ENCODE data around the gene GPR150. TPM values are rescaled to one million over a fixed set of nuclear protein-coding genes. Genes with fewer than 3 reads are reported as not detected.

The GPR150 gene
- total RNA-seq, 1 experiment from 2014 or later, result 0.34 TPM

GRCh38 chr5:95600557-95600956 is 19.3 kb upstream of the GPR150 start:
- Histone ChIP-seq H3K4me1 (ENCODE audit: low read length) (peaks cover 4% of the 10 kb centered on the region; the same call in 1 of the 2 replicates), H3K36me3 (ENCODE audit: insufficient read depth, low read length) (0 out of 2 replicates have a peak, but pooled peaks cover 5% of the 10 kb centered on the region), H3K79me2 (ENCODE audit: low read length) (no peaks in the 10 kb centered on the region), H2AFZ (ENCODE audit: low read length) (no peak overlapping the region), H4K20me1 (ENCODE audit: insufficient read depth, low read depth, low read length) (no peaks in the 10 kb centered on the region), H3K9me3 (ENCODE audit: low read length) (no peaks in the 10 kb centered on the region), H3K4me3 (ENCODE audit: low read length) (no peak overlapping the region), H3K9ac (ENCODE audit: low read length) (no peak overlapping the region), H3K9me2 (replicated peaks; ENCODE audit: insufficient read depth, low read length) (no peaks in the 10 kb centered on the region), H3K27me3 (ENCODE audit: low read length) (no peaks in the 10 kb centered on the region), H3K27ac (ENCODE audit: low read length) (no peak overlapping the region), H3K4me2 (ENCODE audit: low read depth, low read length, poor library complexity, severe bottlenecking) (no peak overlapping the region)
- no peak for DNase-seq

GRCh38 chr5:95605786-95606185 is 14.1 kb upstream of the GPR150 start:
- peaks cover 4% of the 10 kb centered on the region; the same call in 1 of the 2 replicates for H3K4me1 ChIP-seq (ENCODE audit: low read length)
- H3K27me3 ChIP-seq (ENCODE audit: low read length), result no peaks in the 10 kb centered on the region
- H3K36me3 ChIP-seq (ENCODE audit: insufficient read depth, low read length), result 0 out of 2 replicates have a peak, but pooled peaks cover 2% of the 10 kb centered on the region
- H3K27ac ChIP-seq (ENCODE audit: low read length), result no peak overlapping the region
- H2AFZ ChIP-seq (ENCODE audit: low read length), result no peak overlapping the region
- no peaks in the 10 kb centered on the region for H3K9me3 ChIP-seq (ENCODE audit: low read length)
- no peaks in the 10 kb centered on the region for H3K9me2 ChIP-seq (replicated peaks; ENCODE audit: insufficient read depth, low read length)
- no peak overlapping the region for H3K4me3 ChIP-seq (ENCODE audit: low read length)
- H4K20me1 ChIP-seq (ENCODE audit: insufficient read depth, low read depth, low read length), result no peaks in the 10 kb centered on the region
- H3K9ac ChIP-seq (ENCODE audit: low read length), result no peak overlapping the region
- no peak for DNase-seq
- H3K79me2 ChIP-seq (ENCODE audit: low read length), result no peaks in the 10 kb centered on the region
- H3K4me2 ChIP-seq (ENCODE audit: low read depth, low read length, poor library complexity, severe bottlenecking), result no peak overlapping the region

DNA sequence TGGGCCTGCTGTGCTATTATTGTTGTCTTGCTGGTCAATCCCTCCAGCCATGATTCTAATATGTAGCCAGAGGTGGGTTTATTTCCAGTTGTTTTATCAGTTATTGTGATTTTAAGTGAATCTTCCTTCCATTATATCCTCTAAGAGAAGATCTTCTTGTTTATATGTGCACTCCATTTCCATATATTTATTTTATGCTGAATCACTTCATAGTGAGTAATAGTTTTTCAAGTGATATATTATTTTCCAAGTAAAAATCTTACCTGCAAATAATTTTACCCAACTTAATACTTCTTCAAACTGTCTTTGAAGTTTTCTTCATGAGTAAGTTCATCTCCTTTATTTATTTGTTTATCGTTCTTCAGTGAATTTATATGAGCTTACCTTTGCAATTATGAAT is 13.5 kb upstream of the GPR150 start:
- Histone ChIP-seq H3K9me3 (ENCODE audit: low read length) (no peaks in the 10 kb centered on the region), H3K4me3 (ENCODE audit: low read length) (no peak overlapping the region), H3K79me2 (ENCODE audit: low read length) (no peaks in the 10 kb centered on the region), H3K27ac (ENCODE audit: low read length) (no peak overlapping the region), H4K20me1 (ENCODE audit: insufficient read depth, low read depth, low read length) (no peaks in the 10 kb centered on the region), H3K9ac (ENCODE audit: low read length) (no peak overlapping the region), H3K9me2 (replicated peaks; ENCODE audit: insufficient read depth, low read length) (no peaks in the 10 kb centered on the region), H3K4me1 (ENCODE audit: low read length) (peaks cover 4% of the 10 kb centered on the region; the same call in 1 of the 2 replicates), H2AFZ (ENCODE audit: low read length) (no peak overlapping the region), H3K4me2 (ENCODE audit: low read depth, low read length, poor library complexity, severe bottlenecking) (no peak overlapping the region), H3K36me3 (ENCODE audit: insufficient read depth, low read length) (no peaks in the 10 kb centered on the region), H3K27me3 (ENCODE audit: low read length) (no peaks in the 10 kb centered on the region)
- DNase-seq, result no peak

GRCh38 chr5:95609711-95610110 is 10.2 kb upstream of the GPR150 start:
- H3K36me3 ChIP-seq (ENCODE audit: insufficient read depth, low read length), result no peaks in the 10 kb centered on the region
- no peaks in the 10 kb centered on the region for H3K4me1 ChIP-seq (ENCODE audit: low read length)
- no peak overlapping the region for H3K27ac ChIP-seq (ENCODE audit: low read length)
- no peak for DNase-seq
- no peaks in the 10 kb centered on the region for H4K20me1 ChIP-seq (ENCODE audit: insufficient read depth, low read depth, low read length)
- no peaks in the 10 kb centered on the region for H3K9me2 ChIP-seq (replicated peaks; ENCODE audit: insufficient read depth, low read length)
- H3K27me3 ChIP-seq (ENCODE audit: low read length), result no peaks in the 10 kb centered on the region
- no peak overlapping the region for H3K9ac ChIP-seq (ENCODE audit: low read length)
- H3K79me2 ChIP-seq (ENCODE audit: low read length), result no peaks in the 10 kb centered on the region
- no peak overlapping the region for H3K4me2 ChIP-seq (ENCODE audit: low read depth, low read length, poor library complexity, severe bottlenecking)
- H3K4me3 ChIP-seq (ENCODE audit: low read length), result no peak overlapping the region
- H2AFZ ChIP-seq (ENCODE audit: low read length), result no peak overlapping the region
- H3K9me3 ChIP-seq (ENCODE audit: low read length), result no peaks in the 10 kb centered on the region

DNA sequence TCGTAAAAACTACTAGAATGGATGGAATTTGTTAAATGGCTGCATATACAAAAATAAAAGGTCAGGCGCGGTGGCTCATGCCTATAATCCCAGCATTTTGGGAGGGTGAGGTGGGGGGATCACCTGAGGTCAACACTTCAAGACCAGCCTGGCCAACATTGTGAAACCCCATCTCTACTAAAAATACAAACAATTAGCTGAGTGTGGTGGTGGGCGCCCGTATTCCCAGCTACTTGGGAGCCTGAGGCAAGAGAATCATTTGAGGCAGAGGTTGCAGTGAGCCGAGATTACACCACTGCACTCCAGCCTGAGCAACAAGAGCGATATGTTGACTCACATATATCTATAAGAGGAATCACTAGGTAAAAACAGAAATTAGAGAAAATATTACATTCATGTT is 9.3 kb upstream of the GPR150 start:
- H2AFZ ChIP-seq (ENCODE audit: low read length), result no peak overlapping the region
- no peak overlapping the region for H3K27ac ChIP-seq (ENCODE audit: low read length)
- H3K4me2 ChIP-seq (ENCODE audit: low read depth, low read length, poor library complexity, severe bottlenecking), result no peak overlapping the region
- no peaks in the 10 kb centered on the region for H3K27me3 ChIP-seq (ENCODE audit: low read length)
- no peak overlapping the region for H3K4me3 ChIP-seq (ENCODE audit: low read length)
- H3K4me1 ChIP-seq (ENCODE audit: low read length), result no peaks in the 10 kb centered on the region
- no peaks in the 10 kb centered on the region for H3K9me3 ChIP-seq (ENCODE audit: low read length)
- H3K9me2 ChIP-seq (replicated peaks; ENCODE audit: insufficient read depth, low read length), result no peaks in the 10 kb centered on the region
- H3K36me3 ChIP-seq (ENCODE audit: insufficient read depth, low read length), result no peaks in the 10 kb centered on the region
- no peaks in the 10 kb centered on the region for H3K79me2 ChIP-seq (ENCODE audit: low read length)
- no peaks in the 10 kb centered on the region for H4K20me1 ChIP-seq (ENCODE audit: insufficient read depth, low read depth, low read length)
- DNase-seq, result no peak
- H3K9ac ChIP-seq (ENCODE audit: low read length), result no peak overlapping the region

- Histone ChIP-seq H4K20me1 (ENCODE audit: insufficient read depth, low read depth, low read length) (no peaks in the 10 kb centered on the region), H3K27me3 (ENCODE audit: low read length) (no peaks in the 10 kb centered on the region)
- DNase-seq, result no peak
These were observed 8.5 kb upstream of the GPR150 start for GRCh38 chr5:95611396-95611795.

DNA sequence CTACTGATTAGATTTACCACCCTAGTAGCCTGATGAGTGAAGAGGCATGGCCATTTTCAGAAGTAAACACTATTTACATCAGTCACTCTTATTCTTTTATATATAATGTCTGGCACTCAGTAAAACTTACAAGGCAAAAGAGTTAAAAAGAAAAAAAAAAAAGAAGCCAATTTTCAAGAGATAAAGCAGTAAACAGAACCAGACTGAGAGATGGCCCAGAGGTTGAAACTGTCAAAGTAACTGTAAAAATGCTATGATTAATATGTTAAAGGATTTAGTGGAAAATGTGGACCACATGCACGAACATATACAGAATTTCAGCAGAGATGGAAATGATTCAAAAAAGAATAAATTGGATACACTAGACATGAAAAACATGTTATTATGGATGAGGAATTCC is 6.4 kb upstream of the GPR150 start:
- H3K9me3 ChIP-seq (ENCODE audit: low read length), result no peaks in the 10 kb centered on the region
- no peak overlapping the region for H3K27ac ChIP-seq (ENCODE audit: low read length)
- no peak overlapping the region for H3K4me3 ChIP-seq (ENCODE audit: low read length)
- H2AFZ ChIP-seq (ENCODE audit: low read length), result no peak overlapping the region
- no peaks in the 10 kb centered on the region for H3K9me2 ChIP-seq (replicated peaks; ENCODE audit: insufficient read depth, low read length)
- no peak overlapping the region for H3K4me2 ChIP-seq (ENCODE audit: low read depth, low read length, poor library complexity, severe bottlenecking)
- H3K79me2 ChIP-seq (ENCODE audit: low read length), result no peaks in the 10 kb centered on the region
- no peak overlapping the region for H3K9ac ChIP-seq (ENCODE audit: low read length)
- no peaks in the 10 kb centered on the region for H3K27me3 ChIP-seq (ENCODE audit: low read length)
- no peak for DNase-seq
- no peaks in the 10 kb centered on the region for H3K36me3 ChIP-seq (ENCODE audit: insufficient read depth, low read length)
- no peaks in the 10 kb centered on the region for H4K20me1 ChIP-seq (ENCODE audit: insufficient read depth, low read depth, low read length)
- no peaks in the 10 kb centered on the region for H3K4me1 ChIP-seq (ENCODE audit: low read length)

More at GRCh38 chr5:95611396-95611795, 8.5 kb upstream of the GPR150 start:
- no peaks in the 10 kb centered on the region for H3K9me2 ChIP-seq (replicated peaks; ENCODE audit: insufficient read depth, low read length)
- H3K9ac ChIP-seq (ENCODE audit: low read length), result no peak overlapping the region
- H3K4me3 ChIP-seq (ENCODE audit: low read length), result no peak overlapping the region
- H3K4me2 ChIP-seq (ENCODE audit: low read depth, low read length, poor library complexity, severe bottlenecking), result no peak overlapping the region
- H3K36me3 ChIP-seq (ENCODE audit: insufficient read depth, low read length), result no peaks in the 10 kb centered on the region
- no peaks in the 10 kb centered on the region for H3K79me2 ChIP-seq (ENCODE audit: low read length)
- no peaks in the 10 kb centered on the region for H3K9me3 ChIP-seq (ENCODE audit: low read length)
- no peak overlapping the region for H2AFZ ChIP-seq (ENCODE audit: low read length)
- H3K4me1 ChIP-seq (ENCODE audit: low read length), result no peaks in the 10 kb centered on the region
- no peak overlapping the region for H3K27ac ChIP-seq (ENCODE audit: low read length)

DNA sequence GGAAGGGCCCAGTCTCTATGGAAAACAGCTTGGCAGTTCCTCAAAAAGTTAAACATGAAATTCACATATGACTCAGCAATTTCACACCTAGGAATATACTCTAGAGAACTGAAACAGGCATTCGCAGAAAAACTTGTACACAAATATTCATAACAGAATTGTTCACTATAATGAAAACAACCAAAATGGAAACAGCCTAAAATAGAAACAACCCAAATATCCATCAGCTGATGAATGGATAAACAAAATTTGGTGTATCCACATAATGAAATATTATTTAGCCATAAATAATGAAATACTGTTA is 4.8 kb upstream of the GPR150 start:
- no peaks in the 10 kb centered on the region for H4K20me1 ChIP-seq (ENCODE audit: insufficient read depth, low read depth, low read length)
- no peaks in the 10 kb centered on the region for H3K36me3 ChIP-seq (ENCODE audit: insufficient read depth, low read length)
- no peak overlapping the region for H2AFZ ChIP-seq (ENCODE audit: low read length)
- H3K79me2 ChIP-seq (ENCODE audit: low read length), result no peaks in the 10 kb centered on the region
- DNase-seq, result no peak
- H3K9ac ChIP-seq (ENCODE audit: low read length), result no peak overlapping the region
- H3K4me1 ChIP-seq (ENCODE audit: low read length), result peaks cover 5% of the 10 kb centered on the region; the same call in 1 of the 2 replicates
- H3K4me3 ChIP-seq (ENCODE audit: low read length), result no peak overlapping the region
- H3K27ac ChIP-seq (ENCODE audit: low read length), result no peak overlapping the region
- no peak overlapping the region for H3K4me2 ChIP-seq (ENCODE audit: low read depth, low read length, poor library complexity, severe bottlenecking)
- no peaks in the 10 kb centered on the region for H3K27me3 ChIP-seq (ENCODE audit: low read length)
- H3K9me2 ChIP-seq (replicated peaks; ENCODE audit: insufficient read depth, low read length), result no peaks in the 10 kb centered on the region
- no peaks in the 10 kb centered on the region for H3K9me3 ChIP-seq (ENCODE audit: low read length)

GRCh38 chr5:95617057-95617456 is 2.8 kb upstream of the GPR150 start:
- no peak overlapping the region for H3K4me2 ChIP-seq (ENCODE audit: low read depth, low read length, poor library complexity, severe bottlenecking)

More at GRCh38 chr5:95617057-95617456, 2.8 kb upstream of the GPR150 start:
- H3K4me3 ChIP-seq (ENCODE audit: low read length), result no peak overlapping the region
- H3K9ac ChIP-seq (ENCODE audit: low read length), result no peak overlapping the region
- no peaks in the 10 kb centered on the region for H3K27me3 ChIP-seq (ENCODE audit: low read length)
- DNase-seq, result no peak
- H4K20me1 ChIP-seq (ENCODE audit: insufficient read depth, low read depth, low read length), result no peaks in the 10 kb centered on the region
- no peak overlapping the region for H2AFZ ChIP-seq (ENCODE audit: low read length)
- no peaks in the 10 kb centered on the region for H3K9me3 ChIP-seq (ENCODE audit: low read length)
- no peaks in the 10 kb centered on the region for H3K79me2 ChIP-seq (ENCODE audit: low read length)
- H3K9me2 ChIP-seq (replicated peaks; ENCODE audit: insufficient read depth, low read length), result no peaks in the 10 kb centered on the region
- H3K27ac ChIP-seq (ENCODE audit: low read length), result no peak overlapping the region
- H3K36me3 ChIP-seq (ENCODE audit: insufficient read depth, low read length), result no peaks in the 10 kb centered on the region
- peaks cover 19% of the 10 kb centered on the region for H3K4me1 ChIP-seq (ENCODE audit: low read length)

Data from Karpas-422 (cell line).